GM19043 (cell line): Measurements from ENCODE around the gene CLASP1.
"Not testable (repeated sequence)": the region's sequence is repeated elsewhere in the genome, so short reads cannot be mapped to it uniquely, and the experiment has no call there.

Source experiments
- ATAC-seq: cut with Tn5 transposase; IDR thresholded peaks from one replicate; pipeline ENCODE4 v1.9.1; 2021; ENCODE audit warnings: low read depth; ENCODE audit not compliant: unreplicated experiment

Gene CLASP1

GRCh38 chr2:121360566-121361300, 288.5 kb downstream of the CLASP1 start:
- ATAC-seq, result no peak

GRCh38 chr2:121359716-121360565, 289.3 kb downstream of the CLASP1 start:
- no peak for ATAC-seq

GRCh38 chr2:121359170-121359569, 290.1 kb downstream of the CLASP1 start:
- no peak for ATAC-seq

- no peak for ATAC-seq
Observed at GRCh38 chr2:121358291-121358690, 291.0 kb downstream of the CLASP1 start.

- no peak for ATAC-seq
Observed at GRCh38 chr2:121356058-121356640, 293.1 kb downstream of the CLASP1 start.

GRCh38 chr2:121355488-121355887, 293.8 kb downstream of the CLASP1 start:
- no peak for ATAC-seq

- no peak for ATAC-seq
Observed at GRCh38 chr2:121351521-121352318, 297.5 kb downstream of the CLASP1 start.

GRCh38 chr2:121350890-121351289, 298.4 kb downstream of the CLASP1 start:
- ATAC-seq, result no peak

- ATAC-seq, result no peak
Observed at GRCh38 chr2:121350402-121350775, 298.9 kb downstream of the CLASP1 start.

- ATAC-seq, result no peak
Observed at GRCh38 chr2:121349721-121350401, 299.4 kb downstream of the CLASP1 start.

GRCh38 chr2:121348128-121348740, 301.0 kb downstream of the CLASP1 start:
- no peak for ATAC-seq

GRCh38 chr2:121346859-121347258, 302.4 kb downstream of the CLASP1 start:
- no peak for ATAC-seq

- no peak for ATAC-seq
Observed at GRCh38 chr2:121346407-121346806, 302.9 kb downstream of the CLASP1 start.

- no peak for ATAC-seq
Observed at GRCh38 chr2:121345887-121346286, 303.4 kb downstream of the CLASP1 start.

GRCh38 chr2:121345101-121345500, 304.2 kb downstream of the CLASP1 start:
- ATAC-seq, result no peak

- ATAC-seq, result not testable (repeated sequence)
Observed at GRCh38 chr2:121343828-121344399, 305.3 kb downstream of the CLASP1 start.

- ATAC-seq, result no peak
Observed at GRCh38 chr2:121343191-121343590, 306.1 kb downstream of the CLASP1 start.

GRCh38 chr2:121342751-121343150, 306.5 kb downstream of the CLASP1 start:
- ATAC-seq, result no peak

GRCh38 chr2:121340926-121341325, 308.3 kb downstream of the CLASP1 start:
- ATAC-seq, result no peak
